ENCODE results near the gene MCM8.

MCM8 gene

GRCh38 chr20:6044115-6044514, 93.7 kb downstream of the MCM8 start:
- no peak for DNase-seq (ENCODE audit: low spot score)

GRCh38 chr20:6045566-6045965, 95.1 kb downstream of the MCM8 start:
- no peak for DNase-seq (ENCODE audit: low spot score)

GRCh38 chr20:6046432-6046831, 96.0 kb downstream of the MCM8 start:
- DNase-seq (ENCODE audit: low spot score): no peak

GRCh38 chr20:6048391-6048790, 97.9 kb downstream of the MCM8 start:
- DNase-seq (ENCODE audit: low spot score): no peak

Measured in CD4-positive, alpha-beta T cell treated with Interleukin-15 for 4 hours (primary cell).